ENCODE measurements around the gene RNGTT.

Gene RNGTT

GRCh38 chr6:88565836-88566235 is 397.6 kb downstream of the RNGTT start:
- H3K27ac ChIP-seq, result no peak overlapping the region
- no peak for DNase-seq (ENCODE audit: low spot score)
- ChIA-PET POLR2A (ENCODE audit: low non-redundant PET) (no interaction called here), CTCF (interaction anchor here (0.5 kb wide), 1 partner anchor 576 kb away, joined by 4 read pairs; no protein-coding TSS in a partner anchor)
- TF ChIP-seq CTCF (conservative IDR thresholded peaks at IDR 0.05; ENCODE audit: low read depth), result no peak

- ChIA-PET POLR2A (ENCODE audit: low non-redundant PET) (no interaction called here), CTCF (interaction anchor here (0.5 kb wide), 1 partner anchor 576 kb away, joined by 4 read pairs; no protein-coding TSS in a partner anchor)
- no peak overlapping the region for H3K27ac ChIP-seq
- DNase-seq (ENCODE audit: low spot score), result no peak
- no peak for TF ChIP-seq CTCF (conservative IDR thresholded peaks at IDR 0.05; ENCODE audit: low read depth)
These were observed 398.0 kb downstream of the RNGTT start for GRCh38 chr6:88565409-88565811.

- H3K27ac ChIP-seq, result no peak overlapping the region
- DNase-seq (ENCODE audit: low spot score), result no peak
- no peak for TF ChIP-seq CTCF (conservative IDR thresholded peaks at IDR 0.05; ENCODE audit: low read depth)
- ChIA-PET CTCF (no interaction called here), POLR2A (ENCODE audit: low non-redundant PET) (no interaction called here)
These were observed 400.2 kb downstream of the RNGTT start for GRCh38 chr6:88563277-88563625.

GRCh38 chr6:88562353-88563276 is 400.8 kb downstream of the RNGTT start:
- no peak for TF ChIP-seq CTCF (conservative IDR thresholded peaks at IDR 0.05; ENCODE audit: low read depth)
- no peak for DNase-seq (ENCODE audit: low spot score)
- ChIA-PET CTCF (no interaction called here), POLR2A (ENCODE audit: low non-redundant PET) (no interaction called here)
- no peak overlapping the region for H3K27ac ChIP-seq

GRCh38 chr6:88561954-88562315 is 401.5 kb downstream of the RNGTT start:
- DNase-seq (ENCODE audit: low spot score), result no peak
- no peak overlapping the region for H3K27ac ChIP-seq
- POLR2A ChIA-PET (ENCODE audit: low non-redundant PET), result no interaction called here
- TF ChIP-seq CTCF (conservative IDR thresholded peaks at IDR 0.05; ENCODE audit: low read depth), result no peak
- CTCF ChIA-PET, result no interaction called here

- no peak for DNase-seq (ENCODE audit: low spot score)
- ChIA-PET CTCF (no interaction called here), POLR2A (ENCODE audit: low non-redundant PET) (no interaction called here)
- H3K27ac ChIP-seq, result no peak overlapping the region
- TF ChIP-seq CTCF (conservative IDR thresholded peaks at IDR 0.05; ENCODE audit: low read depth), result no peak
These were observed 402.1 kb downstream of the RNGTT start for GRCh38 chr6:88561034-88561953.
